HepG2 (cell line): Measurements from ENCODE around the gene CRYM. TPM values are rescaled to one million over a fixed set of nuclear protein-coding genes. Genes with fewer than 3 reads are reported as not detected.

Source experiments
- BATF2 ChIP-seq: sonication (generic); formaldehyde crosslinking; IDR thresholded peaks from 2 replicates; pipeline ENCODE4 v1.8.0; 2022; ENCODE audit warnings: mild to moderate bottlenecking, missing genetic modification reagents, moderate library complexity
- CBX2 ChIP-seq, 2 experiments: fragments of 200-600 bp in 1 of 2; sonication (generic); formaldehyde crosslinking in 1 of 2; IDR thresholded peaks; 2 replicates each; pipeline versions ENCODE4 v1.7.0 to v1.8.1; 2018 to 2022; ENCODE audit warnings: low read depth in 2 of 2, low read length in 1 of 2, mild to moderate bottlenecking in 1 of 2, missing genetic modification reagents in 1 of 2
- CCAR2 ChIP-seq: fragments of 200-400 bp; formaldehyde crosslinking; optimal IDR thresholded peaks from 2 replicates; pipeline ENCODE3; 2018; ENCODE audit warnings: low read depth, mild to moderate bottlenecking, low read length, moderate library complexity
- EP300 ChIP-seq, 3 experiments: sonication (generic) in 1 of 3; formaldehyde crosslinking in 1 of 3; IDR thresholded peaks; 2 replicates each; pipeline versions ENCODE4 v1.5.1 to v1.6.1; 2011 to 2020; ENCODE audit warnings: low read depth in 2 of 3, low read length in 2 of 3, borderline replicate concordance in 1 of 3, improper control_type of control experiment in 1 of 3, mild to moderate bottlenecking in 1 of 3, missing genetic modification reagents in 1 of 3, moderate library complexity in 1 of 3
- FIP1L1 ChIP-seq: fragments of 200-400 bp; formaldehyde crosslinking; IDR thresholded peaks from 2 replicates; pipeline ENCODE4 v1.6.1; 2018; ENCODE audit warnings: low read depth, mild to moderate bottlenecking, low read length, moderate library complexity, borderline replicate concordance; ENCODE audit not compliant: insufficient read depth
- HMG20B ChIP-seq: conservative IDR thresholded peaks from 2 replicates; pipeline ENCODE4 v1.6.1; 2016; ENCODE audit warnings: missing genetic modification reagents, missing compliant biosample characterization
- HNF4A ChIP-seq: sonication (generic); formaldehyde crosslinking; IDR thresholded peaks from 2 replicates; pipeline ENCODE4 v1.4.0; 2020; ENCODE audit warnings: missing genetic modification reagents
- HNF4G ChIP-seq, 2 experiments: sonication (generic) in 1 of 2; formaldehyde crosslinking in 1 of 2; IDR thresholded peaks; 2 replicates each; pipeline versions ENCODE4 v1.4.0 to v1.6.1; 2011 to 2020; ENCODE audit warnings: borderline replicate concordance in 2 of 2, low read depth in 2 of 2, mild to moderate bottlenecking in 2 of 2, low read length in 1 of 2, missing genetic modification reagents in 1 of 2, moderate library complexity in 1 of 2
- MEIS1 ChIP-seq: sonication (generic); formaldehyde crosslinking; IDR thresholded peaks from 2 replicates; pipeline ENCODE4 v1.9.0; 2021; ENCODE audit warnings: mild to moderate bottlenecking, missing genetic modification reagents, moderate library complexity, borderline replicate concordance
- NKX3-1 ChIP-seq: sonication (generic); formaldehyde crosslinking; IDR thresholded peaks from 2 replicates; pipeline ENCODE4 v1.5.0; 2020; ENCODE audit warnings: missing genetic modification reagents
- POLR2G ChIP-seq: fragments of 200-400 bp; formaldehyde crosslinking; IDR thresholded peaks from 2 replicates; pipeline ENCODE4 v1.6.1; 2018; ENCODE audit warnings: mild to moderate bottlenecking, low read depth, low read length, moderate library complexity
- RBM39 ChIP-seq: fragments of 200-400 bp; formaldehyde crosslinking; IDR thresholded peaks from one replicate; pipeline ENCODE4 v1.6.1; 2018; ENCODE audit warnings: antibody characterized with exemption, mild to moderate bottlenecking, low read depth, low read length; ENCODE audit not compliant: poor library complexity, severe bottlenecking
- TRIM24 ChIP-seq: sonication (generic); formaldehyde crosslinking; IDR thresholded peaks from 2 replicates; pipeline ENCODE4 v1.8.0; 2022; ENCODE audit warnings: mild to moderate bottlenecking, missing genetic modification reagents
- ZEB1 ChIP-seq: IDR thresholded peaks from 2 replicates; pipeline ENCODE4 v1.6.1; 2012; ENCODE audit warnings: mild to moderate bottlenecking, low read depth, inconsistent platforms; ENCODE audit not compliant: insufficient replicate concordance
- ZNF547 ChIP-seq: sonication (generic); formaldehyde crosslinking; IDR thresholded peaks from 2 replicates; pipeline ENCODE4 v1.5.1; 2020; ENCODE audit warnings: mild to moderate bottlenecking, missing genetic modification reagents
- ZNF616 ChIP-seq: sonication (generic); formaldehyde crosslinking; IDR thresholded peaks from 2 replicates; pipeline ENCODE4 v1.5.0; 2020; ENCODE audit warnings: low read depth, mild to moderate bottlenecking, missing genetic modification reagents
- ZNF703 ChIP-seq: sonication (generic); formaldehyde crosslinking; IDR thresholded peaks from 2 replicates; pipeline ENCODE4 v1.5.1; 2020; ENCODE audit warnings: missing genetic modification reagents, mild to moderate bottlenecking, moderate library complexity, borderline replicate concordance
- ZNF792 ChIP-seq: IDR thresholded peaks from 2 replicates; pipeline ENCODE4 v1.6.1; 2016
- polyA plus RNA-seq, 8 experiments: library from polyadenylated mRNA; depleted of rRNA in 3 of 8; stranded (reverse) in 7 of 8; unstranded in 1 of 8; fragments of >200 nt; fragmentation: Illumina TruSeq in 4 of 8; extraction: Trizol in 4 of 8; gene quantifications; 2 replicates each; pipeline versions ENCODE4 v1.2.1 to v1.2.3, GENCODE V29; 2011 to 2016; ENCODE audit warnings: low read depth in 4 of 8, missing spikeins in 1 of 8, mixed read lengths in 1 of 8; ENCODE audit not compliant: insufficient read depth in 1 of 8
- total RNA-seq, 5 experiments: library from RNA; depleted of rRNA; stranded (reverse); fragments of >200 nt; fragmentation: Illumina TruSeq; extraction: Trizol; gene quantifications; 2 replicates each; pipeline ENCODE4 v1.2.3, GENCODE V29; 2016; ENCODE audit warnings: low read depth in 1 of 5
- TF ChIP-seq, protein P1 (sequence below): sonication (generic); formaldehyde crosslinking; IDR thresholded peaks from 2 replicates; pipeline ENCODE4 v1.4.0; 2020; ENCODE audit warnings: missing genetic modification reagents, mild to moderate bottlenecking, borderline replicate concordance
- TF ChIP-seq, protein P2 (sequence below): sonication (generic); formaldehyde crosslinking; IDR thresholded peaks from 2 replicates; pipeline ENCODE4 v1.4.0; 2020; ENCODE audit warnings: missing genetic modification reagents
- TF ChIP-seq, protein P3 (sequence below): IDR thresholded peaks from 2 replicates; pipeline ENCODE4 v1.6.1; 2012; ENCODE audit warnings: low read length, improper control_type of control experiment

The CRYM gene
- total and polyA plus RNA-seq, 2 of the 13 experiments (the other 11 are each of a cell fraction or from before 2014, with no cell fraction given) = 1.9 to 2.2 TPM

DNA sequence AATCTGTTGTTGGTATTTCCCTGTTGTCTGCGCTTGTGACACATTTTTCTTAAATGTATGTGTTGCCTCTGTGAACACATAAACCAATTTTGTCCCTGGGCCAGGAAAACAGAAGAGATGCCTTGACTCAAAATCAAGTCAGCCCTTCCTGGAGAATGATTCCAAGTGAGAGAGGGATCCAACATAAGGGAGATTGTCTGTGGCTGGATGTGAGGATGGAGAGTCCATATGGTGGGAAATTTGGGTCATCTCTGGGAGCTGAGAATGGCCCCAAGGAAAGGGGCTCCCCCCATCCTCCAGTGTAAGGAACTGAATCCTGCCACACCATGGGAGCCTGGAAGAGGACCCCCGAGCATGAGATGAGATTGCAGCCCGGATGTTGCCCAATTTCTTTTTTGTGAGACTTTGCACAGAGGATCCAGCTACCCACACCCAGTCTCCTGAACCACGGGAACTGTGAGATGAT is 13.5 kb downstream of the CRYM start (continued):
- TF ChIP-seq, protein P1, sequence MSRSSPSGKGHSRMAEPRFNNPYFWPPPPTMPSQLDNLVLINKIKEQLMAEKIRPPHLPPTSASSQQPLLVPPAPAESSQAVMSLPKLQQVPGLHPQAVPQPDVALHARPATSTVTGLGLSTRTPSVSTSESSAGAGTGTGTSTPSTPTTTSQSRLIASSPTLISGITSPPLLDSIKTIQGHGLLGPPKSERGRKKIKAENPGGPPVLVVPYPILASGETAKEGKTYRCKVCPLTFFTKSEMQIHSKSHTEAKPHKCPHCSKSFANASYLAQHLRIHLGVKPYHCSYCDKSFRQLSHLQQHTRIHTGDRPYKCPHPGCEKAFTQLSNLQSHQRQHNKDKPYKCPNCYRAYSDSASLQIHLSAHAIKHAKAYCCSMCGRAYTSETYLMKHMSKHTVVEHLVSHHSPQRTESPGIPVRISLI (CRISPR knock-in tag) = 0 out of 2 replicates have a peak, but pooled peaks have one; percentile 41
- no peak for TF ChIP-seq EP300 (IDR thresholded peaks at IDR 0.05; ENCODE audit: low read depth in 2 of 2, low read length in 2 of 2)
- TF ChIP-seq EP300 (CRISPR knock-in tag; IDR thresholded peaks at IDR 0.05; ENCODE audit: borderline replicate concordance) = no peak
- TF ChIP-seq MEIS1 = peak; percentile 87; the same call in 1 of the 2 replicates
- no peak for TF ChIP-seq ZNF703 (CRISPR knock-in tag)
- TF ChIP-seq BATF2 (CRISPR knock-in tag) = no peak
- peak; percentile 28; the same call in 1 of the 2 replicates for TF ChIP-seq HNF4G (IDR thresholded peaks at IDR 0.05; ENCODE audit: borderline replicate concordance, low read depth, low read length)
- no peak for TF ChIP-seq HNF4G (CRISPR knock-in tag; IDR thresholded peaks at IDR 0.05; ENCODE audit: borderline replicate concordance, low read depth)
- peak; percentile 45; the same call in 1 of the 2 replicates for TF ChIP-seq HNF4A
- TF ChIP-seq, protein P2, sequence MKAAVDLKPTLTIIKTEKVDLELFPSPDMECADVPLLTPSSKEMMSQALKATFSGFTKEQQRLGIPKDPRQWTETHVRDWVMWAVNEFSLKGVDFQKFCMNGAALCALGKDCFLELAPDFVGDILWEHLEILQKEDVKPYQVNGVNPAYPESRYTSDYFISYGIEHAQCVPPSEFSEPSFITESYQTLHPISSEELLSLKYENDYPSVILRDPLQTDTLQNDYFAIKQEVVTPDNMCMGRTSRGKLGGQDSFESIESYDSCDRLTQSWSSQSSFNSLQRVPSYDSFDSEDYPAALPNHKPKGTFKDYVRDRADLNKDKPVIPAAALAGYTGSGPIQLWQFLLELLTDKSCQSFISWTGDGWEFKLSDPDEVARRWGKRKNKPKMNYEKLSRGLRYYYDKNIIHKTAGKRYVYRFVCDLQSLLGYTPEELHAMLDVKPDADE = no peak
- TF ChIP-seq ZNF547 (CRISPR knock-in tag) = 0 out of 2 replicates have a peak, but pooled peaks have one; percentile 10
- no peak for TF ChIP-seq ZEB1
- no peak for TF ChIP-seq HMG20B (CRISPR knock-in tag)
- no peak for TF ChIP-seq RBM39
- no peak for TF ChIP-seq NKX3-1 (CRISPR knock-in tag)
- 0 out of 2 replicates have a peak, but pooled peaks have one; percentile 35 for TF ChIP-seq TRIM24 (CRISPR knock-in tag)
- no peak for TF ChIP-seq ZNF792 (CRISPR knock-in tag)
- no peak for TF ChIP-seq CCAR2
- TF ChIP-seq, protein P3, sequence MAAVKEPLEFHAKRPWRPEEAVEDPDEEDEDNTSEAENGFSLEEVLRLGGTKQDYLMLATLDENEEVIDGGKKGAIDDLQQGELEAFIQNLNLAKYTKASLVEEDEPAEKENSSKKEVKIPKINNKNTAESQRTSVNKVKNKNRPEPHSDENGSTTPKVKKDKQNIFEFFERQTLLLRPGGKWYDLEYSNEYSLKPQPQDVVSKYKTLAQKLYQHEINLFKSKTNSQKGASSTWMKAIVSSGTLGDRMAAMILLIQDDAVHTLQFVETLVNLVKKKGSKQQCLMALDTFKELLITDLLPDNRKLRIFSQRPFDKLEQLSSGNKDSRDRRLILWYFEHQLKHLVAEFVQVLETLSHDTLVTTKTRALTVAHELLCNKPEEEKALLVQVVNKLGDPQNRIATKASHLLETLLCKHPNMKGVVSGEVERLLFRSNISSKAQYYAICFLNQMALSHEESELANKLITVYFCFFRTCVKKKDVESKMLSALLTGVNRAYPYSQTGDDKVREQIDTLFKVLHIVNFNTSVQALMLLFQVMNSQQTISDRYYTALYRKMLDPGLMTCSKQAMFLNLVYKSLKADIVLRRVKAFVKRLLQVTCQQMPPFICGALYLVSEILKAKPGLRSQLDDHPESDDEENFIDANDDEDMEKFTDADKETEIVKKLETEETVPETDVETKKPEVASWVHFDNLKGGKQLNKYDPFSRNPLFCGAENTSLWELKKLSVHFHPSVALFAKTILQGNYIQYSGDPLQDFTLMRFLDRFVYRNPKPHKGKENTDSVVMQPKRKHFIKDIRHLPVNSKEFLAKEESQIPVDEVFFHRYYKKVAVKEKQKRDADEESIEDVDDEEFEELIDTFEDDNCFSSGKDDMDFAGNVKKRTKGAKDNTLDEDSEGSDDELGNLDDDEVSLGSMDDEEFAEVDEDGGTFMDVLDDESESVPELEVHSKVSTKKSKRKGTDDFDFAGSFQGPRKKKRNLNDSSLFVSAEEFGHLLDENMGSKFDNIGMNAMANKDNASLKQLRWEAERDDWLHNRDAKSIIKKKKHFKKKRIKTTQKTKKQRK = no peak
- no peak for TF ChIP-seq ZNF616 (CRISPR knock-in tag)
- TF ChIP-seq CBX2 (IDR thresholded peaks at IDR 0.05; ENCODE audit: low read depth, low read length) = no peak
- TF ChIP-seq CBX2 (CRISPR knock-in tag; IDR thresholded peaks at IDR 0.05; ENCODE audit: low read depth) = 0 out of 2 replicates have a peak, but pooled peaks have one; percentile 17
- no peak for TF ChIP-seq POLR2G
- TF ChIP-seq FIP1L1 = no peak
